MM.1S (cell line): Measurements from ENCODE around the gene CBR3.

Source experiments
- DNase-seq: peaks from one replicate; pipeline ENCODE4 v3.0.0-alpha.2; 2015
- H2AFZ ChIP-seq: fragments of 300-600 bp; sonication (generic); 2 replicates; pipeline ENCODE4 v1.6.0; 2016; ENCODE audit warnings: antibody characterized with exemption, low read length
- H3F3A ChIP-seq: fragments of 300-600 bp; sonication (generic); 2 replicates; pipeline ENCODE4 v1.6.1; 2016; ENCODE audit warnings: mild to moderate bottlenecking, antibody characterized with exemption, low read length, moderate library complexity, mixed read lengths; ENCODE audit not compliant: insufficient read depth
- H3K27ac ChIP-seq: fragments of 300-600 bp; sonication (generic); 2 replicates; pipeline ENCODE4 v1.5.1; 2016; ENCODE audit warnings: mild to moderate bottlenecking, low read length
- H3K27me3 ChIP-seq: fragments of 300-600 bp; sonication (generic); replicated peaks from 2 replicates; pipeline ENCODE4 v1.6.0; 2016; ENCODE audit warnings: low read length; ENCODE audit not compliant: insufficient read depth
- H3K36me3 ChIP-seq: fragments of 300-600 bp; sonication (generic); replicated peaks from 2 replicates; pipeline ENCODE4 v1.6.1; 2016; ENCODE audit warnings: mild to moderate bottlenecking, low read length, mixed read lengths; ENCODE audit not compliant: insufficient read depth
- H3K4me1 ChIP-seq: fragments of 300-600 bp; sonication (generic); 2 replicates; pipeline ENCODE4 v1.6.1; 2016; ENCODE audit warnings: low read length, mixed read lengths
- H3K4me2 ChIP-seq: fragments of 300-600 bp; sonication (generic); 2 replicates; pipeline ENCODE4 v1.6.0; 2016; ENCODE audit warnings: low read depth, low read length
- H3K4me3 ChIP-seq: fragments of 300-600 bp; sonication (generic); 2 replicates; pipeline ENCODE4 v1.5.1; 2016; ENCODE audit warnings: low read length, mixed read lengths
- H3K79me2 ChIP-seq: fragments of 300-600 bp; sonication (generic); 2 replicates; pipeline ENCODE4 v1.6.1; 2016; ENCODE audit warnings: mixed run types, low read length, mixed read lengths
- H3K9ac ChIP-seq: fragments of 300-600 bp; sonication (generic); 2 replicates; pipeline ENCODE4 v1.6.1; 2016; ENCODE audit warnings: low read length, mixed read lengths
- H3K9me2 ChIP-seq: fragments of 300-600 bp; sonication (generic); replicated peaks from 2 replicates; pipeline ENCODE4 v1.6.1; 2016; ENCODE audit warnings: mild to moderate bottlenecking, low read length, mixed read lengths; ENCODE audit not compliant: insufficient read depth
- H3K9me3 ChIP-seq: fragments of 300-600 bp; sonication (generic); replicated peaks from 2 replicates; pipeline ENCODE4 v1.6.1; 2016; ENCODE audit warnings: mild to moderate bottlenecking, low read length, mixed read lengths; ENCODE audit not compliant: insufficient read depth
- H4K20me1 ChIP-seq: fragments of 300-600 bp; sonication (generic); 2 replicates; pipeline ENCODE4 v1.6.1; 2016; ENCODE audit warnings: mild to moderate bottlenecking, low read length, moderate library complexity, mixed read lengths; ENCODE audit not compliant: insufficient read depth
- EZH2 ChIP-seq: fragments of 300-600 bp; sonication (generic); optimal IDR thresholded peaks from 2 replicates; pipeline ENCODE3; 2017; ENCODE audit warnings: low read depth, mild to moderate bottlenecking, antibody characterized with exemption, low read length, mixed read lengths
- EZH2phosphoT487 ChIP-seq: fragments of 300-600 bp; sonication (generic); IDR thresholded peaks from 2 replicates; pipeline ENCODE4 v1.6.1; 2018; ENCODE audit warnings: antibody characterized with exemption, low read length
- TF ChIP-seq, protein P1 (sequence below): fragments of 300-600 bp; sonication (generic); IDR thresholded peaks from 2 replicates; pipeline ENCODE4 v1.5.1; 2016; ENCODE audit warnings: antibody characterized with exemption, low read length, mixed read lengths

Gene CBR3

GRCh38 chr21:36100971-36101641 is 33.8 kb upstream of the CBR3 start:
- H3K4me3 ChIP-seq: no peak overlapping the region
- peaks cover 11% of the 10 kb centered on the region for H3F3A ChIP-seq
- no peaks in the 10 kb centered on the region for H3K36me3 ChIP-seq
- no peaks in the 10 kb centered on the region for H3K9me2 ChIP-seq
- peak; percentile 63 for DNase-seq
- no peaks in the 10 kb centered on the region for H3K27me3 ChIP-seq
- H3K27ac ChIP-seq: no peak overlapping the region
- peaks cover 15% of the 10 kb centered on the region for H3K4me1 ChIP-seq
- no peaks in the 10 kb centered on the region for H3K9me3 ChIP-seq
- 0 out of 2 replicates have a peak overlapping the region, but pooled peaks have one; percentile 5 for H2AFZ ChIP-seq
- peak overlapping the region; percentile 16; the same call in 1 of the 2 replicates for H3K4me2 ChIP-seq
- no peaks in the 10 kb centered on the region for H3K79me2 ChIP-seq
- TF ChIP-seq EZH2: no peak
- TF ChIP-seq EZH2phosphoT487: no peak
- H3K9ac ChIP-seq: no peak overlapping the region
- H4K20me1 ChIP-seq: no peaks in the 10 kb centered on the region

- Histone ChIP-seq H3K27me3 (no peaks in the 10 kb centered on the region), H3K9me2 (no peaks in the 10 kb centered on the region), H3K79me2 (no peaks in the 10 kb centered on the region), H3K9me3 (no peaks in the 10 kb centered on the region), H3K4me2 (no peak overlapping the region), H3K27ac (no peak overlapping the region), H2AFZ (no peak overlapping the region), H3K36me3 (no peaks in the 10 kb centered on the region), H3K4me1 (peaks cover 15% of the 10 kb centered on the region), H3K4me3 (no peak overlapping the region), H3F3A (peaks cover 11% of the 10 kb centered on the region), H4K20me1 (no peaks in the 10 kb centered on the region), H3K9ac (no peak overlapping the region)
- TF ChIP-seq, protein P1, sequence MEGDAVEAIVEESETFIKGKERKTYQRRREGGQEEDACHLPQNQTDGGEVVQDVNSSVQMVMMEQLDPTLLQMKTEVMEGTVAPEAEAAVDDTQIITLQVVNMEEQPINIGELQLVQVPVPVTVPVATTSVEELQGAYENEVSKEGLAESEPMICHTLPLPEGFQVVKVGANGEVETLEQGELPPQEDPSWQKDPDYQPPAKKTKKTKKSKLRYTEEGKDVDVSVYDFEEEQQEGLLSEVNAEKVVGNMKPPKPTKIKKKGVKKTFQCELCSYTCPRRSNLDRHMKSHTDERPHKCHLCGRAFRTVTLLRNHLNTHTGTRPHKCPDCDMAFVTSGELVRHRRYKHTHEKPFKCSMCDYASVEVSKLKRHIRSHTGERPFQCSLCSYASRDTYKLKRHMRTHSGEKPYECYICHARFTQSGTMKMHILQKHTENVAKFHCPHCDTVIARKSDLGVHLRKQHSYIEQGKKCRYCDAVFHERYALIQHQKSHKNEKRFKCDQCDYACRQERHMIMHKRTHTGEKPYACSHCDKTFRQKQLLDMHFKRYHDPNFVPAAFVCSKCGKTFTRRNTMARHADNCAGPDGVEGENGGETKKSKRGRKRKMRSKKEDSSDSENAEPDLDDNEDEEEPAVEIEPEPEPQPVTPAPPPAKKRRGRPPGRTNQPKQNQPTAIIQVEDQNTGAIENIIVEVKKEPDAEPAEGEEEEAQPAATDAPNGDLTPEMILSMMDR: no peak
- no peak for DNase-seq
These were observed 31.4 kb upstream of the CBR3 start for GRCh38 chr21:36103434-36103833.

GRCh38 chr21:36104317-36105300 is 30.3 kb upstream of the CBR3 start:
- Histone ChIP-seq H3K27ac (no peak overlapping the region), H3K9me3 (no peaks in the 10 kb centered on the region), H3F3A (peaks cover 11% of the 10 kb centered on the region), H3K36me3 (no peaks in the 10 kb centered on the region), H3K9ac (no peak overlapping the region), H3K4me3 (no peak overlapping the region), H3K9me2 (no peaks in the 10 kb centered on the region), H3K79me2 (no peaks in the 10 kb centered on the region), H3K4me2 (no peak overlapping the region), H2AFZ (no peak overlapping the region), H4K20me1 (no peaks in the 10 kb centered on the region), H3K4me1 (peaks cover 15% of the 10 kb centered on the region), H3K27me3 (no peaks in the 10 kb centered on the region)
- DNase-seq: no peak
- TF ChIP-seq, protein P1: peak; percentile 36; the same call in 1 of the 2 replicates
- no peak for TF ChIP-seq EZH2phosphoT487
- TF ChIP-seq EZH2: no peak
